ENCODE results near the gene MYBL2.
A peak's percentile ranks its signal among the peaks of the same experiment; 100 is the strongest.
"Not testable (repeated sequence)": the region's sequence is repeated elsewhere in the genome, so short reads cannot be mapped to it uniquely, and the experiment has no call there.

The MYBL2 gene

DNA sequence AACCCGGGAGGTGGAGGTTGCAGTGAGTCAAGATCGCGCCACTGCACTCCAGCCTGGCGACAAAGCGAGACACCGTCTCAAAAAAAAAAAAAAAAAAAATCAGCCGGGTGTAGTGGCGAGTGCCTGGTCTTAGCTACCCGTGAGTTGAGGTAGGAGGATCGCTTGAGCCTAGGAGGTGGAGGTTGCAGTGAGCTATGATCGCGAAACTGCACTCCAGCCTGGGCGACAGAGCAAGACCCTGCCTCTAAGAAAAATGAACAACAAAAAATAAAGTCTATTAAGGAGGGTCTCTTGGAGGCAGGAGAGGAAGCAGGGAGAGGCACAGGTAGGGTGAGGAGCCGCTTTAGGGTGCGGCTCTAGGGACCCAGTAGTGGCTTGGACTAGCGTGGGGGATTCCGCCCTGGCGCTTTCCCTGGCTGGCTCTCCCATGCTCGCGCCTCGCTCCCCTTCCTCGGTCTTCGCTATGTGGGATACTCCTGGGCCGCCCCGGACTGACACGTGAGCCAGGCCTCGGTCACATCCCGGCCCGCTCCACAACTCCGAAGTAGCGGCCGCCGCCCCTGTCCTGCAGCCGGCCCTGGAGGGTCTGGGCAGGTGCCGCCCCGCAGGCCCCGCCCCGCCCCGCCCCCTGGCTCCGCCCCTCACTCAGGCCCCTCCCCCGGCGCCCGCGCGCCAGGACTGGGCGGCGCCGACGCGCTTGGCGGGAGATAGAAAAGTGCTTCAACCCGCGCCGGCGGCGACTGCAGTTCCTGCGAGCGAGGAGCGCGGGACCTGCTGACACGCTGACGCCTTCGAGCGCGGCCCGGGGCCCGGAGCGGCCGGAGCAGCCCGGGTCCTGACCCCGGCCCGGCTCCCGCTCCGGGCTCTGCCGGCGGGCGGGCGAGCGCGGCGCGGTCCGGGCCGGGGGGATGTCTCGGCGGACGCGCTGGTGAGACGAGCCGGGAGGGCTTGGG is at the start of gene MYBL2:
TSS of gene MYBL2 (plus strand) at position 739 of the 953 bp plus-strand sequence. CDS start at position 909, 170 bp downstream.
- DNase-seq: peak; percentile 66

GRCh38 chr20:43631598-43631997 is 35.3 kb upstream of the MYBL2 start:
- DNase-seq: no peak

- no peak for DNase-seq
Measured at GRCh38 chr20:43636429-43636828, 30.5 kb upstream of the MYBL2 start.

DNA sequence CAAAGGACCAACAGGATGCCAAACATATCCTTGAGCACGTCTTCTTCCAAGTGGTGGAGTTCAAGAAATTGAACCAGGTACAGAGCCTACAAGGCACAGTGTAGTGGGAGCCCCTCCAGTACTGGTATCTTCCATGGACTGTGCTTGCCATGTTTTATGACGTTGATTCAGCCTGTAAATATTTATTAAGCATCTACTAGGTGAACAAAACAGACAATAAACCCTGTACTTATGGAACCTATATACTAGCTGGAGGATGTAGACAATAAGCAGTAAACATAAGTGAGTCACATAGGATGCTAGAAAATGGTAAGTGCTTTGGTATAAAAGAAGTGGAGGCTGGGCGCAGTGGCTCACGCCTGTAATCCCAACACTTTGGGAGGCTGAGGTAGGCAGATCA is 24.4 kb upstream of the MYBL2 start:
- no peak for DNase-seq

DNA sequence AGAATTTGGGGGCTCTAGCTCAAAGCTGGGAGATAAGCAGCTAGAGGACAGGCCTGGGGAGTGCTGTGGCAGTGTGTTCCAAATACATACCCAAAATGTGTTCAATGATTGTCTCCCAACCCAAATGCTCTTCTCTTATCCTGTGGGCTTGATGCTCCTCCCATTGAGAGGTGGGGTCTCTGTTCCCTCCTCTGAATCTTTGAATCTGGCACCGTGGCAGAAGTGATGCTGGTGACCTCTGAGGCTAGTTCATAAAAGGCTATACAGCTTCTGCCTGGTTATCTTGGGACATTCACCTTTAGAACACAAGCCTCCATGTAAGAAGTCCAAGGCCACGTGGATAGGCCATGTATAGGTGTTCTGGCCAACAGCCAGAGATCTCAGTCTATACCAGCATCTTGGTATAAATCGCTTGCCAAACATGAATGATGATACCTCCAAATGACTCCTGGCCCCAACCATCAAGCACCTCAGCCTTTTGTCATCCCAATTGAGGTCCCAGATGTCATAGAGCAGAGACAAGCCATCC is 15.9 kb upstream of the MYBL2 start:
- DNase-seq: no peak

GRCh38 chr20:43651650-43652184 is 15.2 kb upstream of the MYBL2 start:
- not testable (repeated sequence) for DNase-seq

- no peak for DNase-seq
Measured at GRCh38 chr20:43653966-43654365, 12.9 kb upstream of the MYBL2 start.

- DNase-seq: not testable (repeated sequence)
Measured at GRCh38 chr20:43655176-43655575, 11.7 kb upstream of the MYBL2 start.

- DNase-seq: no peak
Measured at GRCh38 chr20:43655937-43656336, 11.0 kb upstream of the MYBL2 start.

GRCh38 chr20:43658069-43658722 is 8.7 kb upstream of the MYBL2 start:
- no peak for DNase-seq

DNA sequence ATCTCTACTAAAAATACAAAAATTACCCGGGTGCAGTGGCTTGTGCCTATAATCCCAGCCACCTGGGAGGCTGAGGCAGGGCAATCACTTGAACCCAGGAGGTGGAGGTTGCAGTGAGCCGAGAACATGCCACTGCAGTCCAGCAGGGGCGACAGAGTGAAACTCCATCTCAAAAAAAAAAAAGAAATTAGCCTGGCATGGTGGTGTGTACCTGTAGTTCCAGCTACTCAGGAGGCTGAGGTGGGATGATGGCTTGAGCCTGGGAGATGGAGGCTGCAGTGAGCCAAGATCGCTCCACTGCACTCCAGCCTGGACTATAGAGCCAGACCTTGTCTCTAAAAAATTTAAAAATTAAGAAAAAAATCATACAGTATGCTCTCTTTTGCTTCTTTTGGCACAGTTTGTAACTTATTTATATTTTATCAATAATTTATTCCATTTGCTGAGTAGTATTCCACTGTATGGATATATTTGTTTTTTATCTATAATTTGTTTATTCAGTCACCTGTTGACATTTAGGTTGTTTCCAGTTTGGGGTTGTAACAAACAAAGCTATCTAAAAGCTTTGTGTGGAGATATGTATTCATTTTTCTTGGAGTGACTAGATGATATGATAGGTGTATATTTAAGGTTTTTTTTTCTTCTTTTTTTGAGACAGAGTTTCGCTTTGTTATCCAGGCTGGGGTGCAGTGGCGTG is 8.0 kb upstream of the MYBL2 start:
- no peak for DNase-seq

GRCh38 chr20:43662943-43663655 is 3.8 kb upstream of the MYBL2 start:
- no peak for DNase-seq

- DNase-seq: no peak
Measured at GRCh38 chr20:43665466-43666176, 1.3 kb upstream of the MYBL2 start.

- peak; percentile 13 for DNase-seq
Measured at GRCh38 chr20:43667341-43668132, 623 bp downstream of the MYBL2 start.

- DNase-seq: no peak
Measured at GRCh38 chr20:43669332-43669731, 2.4 kb downstream of the MYBL2 start.

DNA sequence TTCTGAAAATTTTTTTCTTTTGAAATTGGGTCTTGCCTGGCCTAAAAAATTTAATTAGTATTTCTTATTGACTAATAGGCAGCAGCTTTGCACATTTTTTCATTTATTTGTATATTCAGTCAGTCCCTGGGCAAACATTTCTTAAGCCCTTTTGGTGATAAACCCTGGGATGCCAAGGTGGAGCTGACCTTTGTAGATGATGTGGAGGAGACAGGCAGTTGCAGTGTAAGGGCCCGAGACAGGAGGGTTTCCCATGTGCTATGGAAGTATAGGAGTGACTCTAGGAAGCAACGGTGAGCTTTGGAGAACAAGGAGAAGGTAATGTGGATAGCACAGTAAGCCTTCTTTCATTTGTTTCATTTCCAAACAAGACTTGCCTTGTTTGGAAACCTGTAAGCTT is 3.5 kb downstream of the MYBL2 start:
- no peak for DNase-seq

DNA sequence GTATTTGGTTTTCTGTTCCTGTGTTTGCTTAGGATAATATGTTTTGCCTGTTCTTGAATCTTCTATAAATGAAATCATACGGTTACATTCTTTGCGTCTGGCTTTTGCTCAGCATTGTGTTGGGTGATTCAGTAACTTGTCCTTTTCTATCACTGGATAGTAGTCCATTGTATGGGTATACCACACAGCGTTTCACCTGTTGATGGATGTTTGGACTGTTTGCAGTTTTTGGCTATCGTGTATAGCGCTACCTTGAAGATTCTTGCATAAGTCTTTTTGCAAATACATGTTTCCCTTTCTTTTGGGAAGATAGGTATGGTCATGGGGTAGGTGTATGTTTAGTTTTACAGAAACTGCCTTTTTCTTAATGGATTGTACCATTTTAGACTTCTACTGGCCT is 9.5 kb downstream of the MYBL2 start:
- no peak for DNase-seq

DNA sequence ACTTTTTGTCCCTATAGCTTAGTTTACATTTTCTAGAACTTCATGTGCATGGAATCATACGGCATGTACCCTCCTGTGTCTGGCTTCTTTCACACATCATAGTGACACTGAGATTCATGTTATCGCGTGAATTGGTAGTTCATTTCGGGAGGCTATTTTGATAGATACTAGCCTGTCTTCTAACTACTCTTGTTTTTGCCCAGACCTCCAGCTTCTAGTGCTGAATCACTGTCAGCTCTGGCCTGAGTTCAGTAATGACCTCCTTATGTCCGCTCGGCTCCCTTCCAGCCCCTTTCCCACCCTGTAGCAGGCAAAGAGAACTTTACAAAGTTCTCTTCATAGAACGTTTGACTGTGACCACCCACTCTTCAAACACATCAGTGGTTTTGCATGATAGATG is 14.1 kb downstream of the MYBL2 start:
- DNase-seq: no peak

DNA sequence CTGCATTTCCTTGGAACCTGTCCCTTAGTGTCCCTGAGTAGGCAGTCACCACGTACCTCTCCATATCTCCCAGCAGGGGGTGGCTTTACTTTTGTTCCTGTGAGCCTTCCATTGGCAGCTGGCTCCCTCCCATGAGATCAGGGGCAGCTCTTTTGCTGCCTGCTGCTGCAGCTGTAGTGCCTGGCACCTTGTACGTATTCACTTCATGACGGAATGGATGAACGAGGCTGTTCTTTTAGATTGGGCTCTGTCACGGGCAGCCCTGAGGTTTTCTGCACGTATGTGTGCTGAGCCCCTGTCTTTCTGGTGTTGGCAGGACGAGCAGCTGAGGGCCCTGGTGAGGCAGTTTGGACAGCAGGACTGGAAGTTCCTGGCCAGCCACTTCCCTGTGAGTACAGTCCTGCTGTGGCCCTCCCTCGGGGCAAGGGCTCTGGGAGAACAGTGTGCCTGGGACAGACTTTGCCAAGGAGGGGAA is 14.6 kb downstream of the MYBL2 start:
- DNase-seq: no peak

DNA sequence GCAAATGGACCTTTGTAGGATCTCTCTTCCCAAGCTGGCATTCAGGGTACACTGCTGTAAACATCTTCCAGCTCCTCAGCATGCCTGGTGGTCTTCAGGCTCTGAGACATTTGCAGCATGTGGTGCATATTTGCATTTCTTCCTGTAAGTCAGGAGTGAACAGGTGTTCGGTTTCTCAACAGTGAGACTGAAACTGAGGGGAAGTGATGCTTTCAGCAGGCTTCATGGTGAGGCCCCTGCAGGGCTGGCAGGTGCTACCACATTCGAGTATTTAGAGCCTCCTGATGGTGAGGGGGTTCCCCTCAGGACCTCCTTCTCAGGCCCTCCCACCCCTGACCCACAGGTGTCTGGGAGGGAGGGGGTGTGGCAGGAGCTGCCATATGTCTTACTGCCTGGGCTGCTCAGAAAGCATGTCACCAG is 15.1 kb downstream of the MYBL2 start:
- no peak for DNase-seq

- DNase-seq: no peak
Measured at GRCh38 chr20:43682446-43682845, 15.5 kb downstream of the MYBL2 start.
